HEK293 (cell line): ENCODE measurements around the gene ELAC2.
A peak's percentile ranks its signal among the peaks of the same experiment; 100 is the strongest.

Experiments
- HOXD13 ChIP-seq: sonication (generic); formaldehyde crosslinking; IDR thresholded peaks from 2 replicates; pipeline ENCODE4 v1.8.0; 2022; ENCODE audit warnings: missing genetic modification reagents, borderline replicate concordance
- OSR2 ChIP-seq: fragments of 450-650 bp; formaldehyde crosslinking; IDR thresholded peaks from 2 replicates; pipeline ENCODE4 v1.5.1; 2016; ENCODE audit warnings: missing biosample characterization, missing genetic modification characterization
- PATZ1 ChIP-seq: fragments of 450-650 bp; formaldehyde crosslinking; IDR thresholded peaks from 2 replicates; pipeline ENCODE4 v1.5.1; 2016; ENCODE audit warnings: missing biosample characterization, missing genetic modification characterization
- SP7 ChIP-seq: fragments of 450-650 bp; formaldehyde crosslinking; IDR thresholded peaks from 2 replicates; pipeline ENCODE4 v1.5.1; 2016; ENCODE audit warnings: missing biosample characterization, missing genetic modification characterization
- TSHZ1 ChIP-seq: fragments of 450-650 bp; formaldehyde crosslinking; IDR thresholded peaks from 2 replicates; pipeline ENCODE4 v1.5.1; 2016; ENCODE audit warnings: missing biosample characterization, missing genetic modification characterization, borderline replicate concordance
- ZFHX2 ChIP-seq: fragments of 450-650 bp; formaldehyde crosslinking; conservative IDR thresholded peaks from 2 replicates; pipeline ENCODE4 v1.5.1; 2016; ENCODE audit warnings: missing biosample characterization, missing genetic modification characterization
- ZNF133 ChIP-seq: fragments of 450-650 bp; formaldehyde crosslinking; IDR thresholded peaks from 2 replicates; pipeline ENCODE4 v1.5.1; 2016; ENCODE audit warnings: missing biosample characterization, missing genetic modification characterization
- ZNF146 ChIP-seq: fragments of 450-650 bp; formaldehyde crosslinking; IDR thresholded peaks from 2 replicates; pipeline ENCODE4 v1.5.1; 2016; ENCODE audit warnings: missing biosample characterization, missing genetic modification characterization
- ZNF174 ChIP-seq: fragments of 450-650 bp; formaldehyde crosslinking; IDR thresholded peaks from 2 replicates; pipeline ENCODE4 v1.5.0; 2017; ENCODE audit warnings: missing biosample characterization, mild to moderate bottlenecking, missing genetic modification characterization
- ZNF19 ChIP-seq: fragments of 450-650 bp; formaldehyde crosslinking; IDR thresholded peaks from 2 replicates; pipeline ENCODE4; 2016; ENCODE audit warnings: missing biosample characterization, missing genetic modification characterization, low read depth
- ZNF248 ChIP-seq: fragments of 450-650 bp; formaldehyde crosslinking; IDR thresholded peaks from 2 replicates; pipeline ENCODE4 v1.5.1; 2017; ENCODE audit warnings: missing biosample characterization, missing genetic modification characterization
- ZNF274 ChIP-seq, 2 experiments: fragments of 200-500 bp in 1 of 2; fragments of 450-650 bp in 1 of 2; sonication (Bioruptor generic) in 1 of 2; formaldehyde crosslinking in 1 of 2; IDR thresholded peaks; 2 replicates each; pipeline versions ENCODE4 v1.5.1 to v1.6.1; 2014 to 2016; ENCODE audit warnings: borderline replicate concordance in 1 of 2, inconsistent platforms in 1 of 2, low read length in 1 of 2, missing biosample characterization in 1 of 2, missing genetic modification characterization in 1 of 2
- ZNF394 ChIP-seq: fragments of 450-650 bp; formaldehyde crosslinking; IDR thresholded peaks from 2 replicates; pipeline ENCODE4 v1.5.1; 2016; ENCODE audit warnings: missing biosample characterization, missing genetic modification characterization, mild to moderate bottlenecking, moderate library complexity, borderline replicate concordance
- ZNF404 ChIP-seq: fragments of 450-650 bp; formaldehyde crosslinking; IDR thresholded peaks from 2 replicates; pipeline ENCODE4 v1.5.1; 2017; ENCODE audit warnings: missing biosample characterization, missing genetic modification characterization
- ZNF473 ChIP-seq: fragments of 450-650 bp; formaldehyde crosslinking; IDR thresholded peaks from 2 replicates; pipeline ENCODE4 v1.5.1; 2017; ENCODE audit warnings: missing biosample characterization, missing genetic modification characterization
- ZNF664 ChIP-seq: fragments of 450-650 bp; formaldehyde crosslinking; IDR thresholded peaks from 2 replicates; pipeline ENCODE4 v1.5.1; 2016; ENCODE audit warnings: missing biosample characterization, missing genetic modification characterization
- ZNF677 ChIP-seq: fragments of 450-650 bp; IDR thresholded peaks from 2 replicates; pipeline ENCODE4 v1.5.0; 2018; ENCODE audit warnings: missing biosample characterization, mild to moderate bottlenecking, missing genetic modification characterization, moderate library complexity
- ZNF704 ChIP-seq: fragments of 450-650 bp; formaldehyde crosslinking; IDR thresholded peaks from 2 replicates; pipeline ENCODE4 v1.5.1; 2016; ENCODE audit warnings: missing biosample characterization, missing genetic modification characterization
- ZNF830 ChIP-seq: fragments of 450-650 bp; IDR thresholded peaks from 2 replicates; pipeline ENCODE4 v1.5.0; 2018; ENCODE audit warnings: missing biosample characterization, missing genetic modification characterization, low read depth, mild to moderate bottlenecking, moderate library complexity
- ZSCAN30 ChIP-seq: fragments of 450-650 bp; IDR thresholded peaks from 2 replicates; pipeline ENCODE4 v1.5.1; 2018; ENCODE audit warnings: missing biosample characterization, mild to moderate bottlenecking, missing genetic modification characterization, moderate library complexity
- TF ChIP-seq, protein P1 (sequence below): fragments of 450-650 bp; formaldehyde crosslinking; conservative IDR thresholded peaks from 2 replicates; pipeline ENCODE4 v1.5.1; 2016; ENCODE audit warnings: low read depth, missing biosample characterization, missing genetic modification characterization
- TF ChIP-seq, protein P2 (sequence below): IDR thresholded peaks from 2 replicates; pipeline ENCODE4 v1.6.1; 2011; ENCODE audit warnings: mild to moderate bottlenecking, low read depth, low read length, borderline replicate concordance
- TF ChIP-seq, protein P3 (sequence below): fragments of 450-650 bp; formaldehyde crosslinking; IDR thresholded peaks from 2 replicates; pipeline ENCODE4 v1.5.1; 2016; ENCODE audit warnings: missing biosample characterization, missing genetic modification characterization

The ELAC2 gene

DNA sequence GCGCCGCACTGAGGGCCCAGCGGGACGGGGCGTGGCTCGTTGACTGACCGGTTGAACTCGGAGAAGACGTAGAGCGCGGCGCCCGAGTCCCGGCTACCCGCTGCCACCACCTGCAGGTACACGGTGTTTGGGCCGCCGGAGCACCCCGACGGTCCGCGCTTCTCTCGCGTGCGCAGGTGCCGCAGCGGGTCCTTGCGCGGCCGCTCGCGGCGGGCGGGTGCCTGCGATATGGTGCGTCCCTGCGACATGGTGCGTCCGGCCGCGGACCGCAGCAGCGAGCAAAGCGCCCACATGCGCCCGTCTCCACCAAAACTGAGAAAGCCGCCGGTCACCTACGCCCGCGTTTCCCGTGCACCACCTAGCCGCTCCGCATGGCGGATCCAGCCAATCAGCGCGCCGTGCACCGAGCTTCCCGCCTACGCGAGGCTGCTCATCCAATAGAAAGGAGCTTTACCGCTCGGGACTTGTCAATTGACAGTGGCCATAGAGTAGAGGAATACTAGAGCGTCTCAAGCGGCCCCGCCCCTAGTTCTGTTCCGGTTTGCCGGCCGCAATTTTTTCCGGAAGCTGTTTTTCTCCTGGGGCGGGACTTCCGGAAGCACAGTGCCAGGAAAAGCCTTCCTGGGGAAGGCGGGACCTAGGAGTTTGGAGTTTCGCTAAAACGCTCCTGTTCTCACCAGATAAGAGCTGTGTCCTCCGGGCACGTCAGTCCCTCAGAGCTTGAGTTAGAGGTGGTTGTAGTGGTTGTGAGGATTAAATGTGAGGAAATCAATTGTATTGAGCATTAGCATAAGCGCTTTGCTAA is at the start of gene ELAC2 (continued):
- TF ChIP-seq, protein P1, sequence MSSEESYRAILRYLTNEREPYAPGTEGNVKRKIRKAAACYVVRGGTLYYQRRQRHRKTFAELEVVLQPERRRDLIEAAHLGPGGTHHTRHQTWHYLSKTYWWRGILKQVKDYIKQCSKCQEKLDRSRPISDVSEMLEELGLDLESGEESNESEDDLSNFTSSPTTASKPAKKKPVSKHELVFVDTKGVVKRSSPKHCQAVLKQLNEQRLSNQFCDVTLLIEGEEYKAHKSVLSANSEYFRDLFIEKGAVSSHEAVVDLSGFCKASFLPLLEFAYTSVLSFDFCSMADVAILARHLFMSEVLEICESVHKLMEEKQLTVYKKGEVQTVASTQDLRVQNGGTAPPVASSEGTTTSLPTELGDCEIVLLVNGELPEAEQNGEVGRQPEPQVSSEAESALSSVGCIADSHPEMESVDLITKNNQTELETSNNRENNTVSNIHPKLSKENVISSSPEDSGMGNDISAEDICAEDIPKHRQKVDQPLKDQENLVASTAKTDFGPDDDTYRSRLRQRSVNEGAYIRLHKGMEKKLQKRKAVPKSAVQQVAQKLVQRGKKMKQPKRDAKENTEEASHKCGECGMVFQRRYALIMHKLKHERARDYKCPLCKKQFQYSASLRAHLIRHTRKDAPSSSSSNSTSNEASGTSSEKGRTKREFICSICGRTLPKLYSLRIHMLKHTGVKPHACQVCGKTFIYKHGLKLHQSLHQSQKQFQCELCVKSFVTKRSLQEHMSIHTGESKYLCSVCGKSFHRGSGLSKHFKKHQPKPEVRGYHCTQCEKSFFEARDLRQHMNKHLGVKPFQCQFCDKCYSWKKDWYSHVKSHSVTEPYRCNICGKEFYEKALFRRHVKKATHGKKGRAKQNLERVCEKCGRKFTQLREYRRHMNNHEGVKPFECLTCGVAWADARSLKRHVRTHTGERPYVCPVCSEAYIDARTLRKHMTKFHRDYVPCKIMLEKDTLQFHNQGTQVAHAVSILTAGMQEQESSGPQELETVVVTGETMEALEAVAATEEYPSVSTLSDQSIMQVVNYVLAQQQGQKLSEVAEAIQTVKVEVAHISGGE (tag by site-specific recombination), result peak; percentile 91
- TF ChIP-seq, protein P2, sequence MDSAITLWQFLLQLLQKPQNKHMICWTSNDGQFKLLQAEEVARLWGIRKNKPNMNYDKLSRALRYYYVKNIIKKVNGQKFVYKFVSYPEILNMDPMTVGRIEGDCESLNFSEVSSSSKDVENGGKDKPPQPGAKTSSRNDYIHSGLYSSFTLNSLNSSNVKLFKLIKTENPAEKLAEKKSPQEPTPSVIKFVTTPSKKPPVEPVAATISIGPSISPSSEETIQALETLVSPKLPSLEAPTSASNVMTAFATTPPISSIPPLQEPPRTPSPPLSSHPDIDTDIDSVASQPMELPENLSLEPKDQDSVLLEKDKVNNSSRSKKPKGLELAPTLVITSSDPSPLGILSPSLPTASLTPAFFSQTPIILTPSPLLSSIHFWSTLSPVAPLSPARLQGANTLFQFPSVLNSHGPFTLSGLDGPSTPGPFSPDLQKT, result peak; percentile 61; the same call in 1 of the 2 replicates
- TF ChIP-seq PATZ1 (tag by site-specific recombination) (peak; percentile 51), TSHZ1 (tag by site-specific recombination) (no peak), ZNF394 (tag by site-specific recombination) (peak; percentile 91), ZNF133 (peak; percentile 68), ZNF146 (tag by site-specific recombination) (no peak), ZNF404 (tag by site-specific recombination) (no peak), ZNF677 (tag by site-specific recombination) (no peak), ZFHX2 (peak; percentile 82), ZSCAN30 (tag by site-specific recombination) (peak; percentile 57; the same call in 1 of the 2 replicates), ZNF174 (no peak), ZNF19 (tag by site-specific recombination) (no peak), ZNF274 (IDR thresholded peaks at IDR 0.05; ENCODE audit: low read length) (no peak), ZNF274 (tag by site-specific recombination; IDR thresholded peaks at IDR 0.05; ENCODE audit: borderline replicate concordance) (no peak), ZNF830 (tag by site-specific recombination) (no peak), ZNF248 (tag by site-specific recombination) (no peak), SP7 (peak; percentile 59), ZNF704 (tag by site-specific recombination) (peak; percentile 68; the same call in 1 of the 2 replicates), ZNF473 (tag by site-specific recombination) (no peak), ZNF664 (no peak), OSR2 (peak; percentile 39), HOXD13 (no peak)
- TF ChIP-seq, protein P3, sequence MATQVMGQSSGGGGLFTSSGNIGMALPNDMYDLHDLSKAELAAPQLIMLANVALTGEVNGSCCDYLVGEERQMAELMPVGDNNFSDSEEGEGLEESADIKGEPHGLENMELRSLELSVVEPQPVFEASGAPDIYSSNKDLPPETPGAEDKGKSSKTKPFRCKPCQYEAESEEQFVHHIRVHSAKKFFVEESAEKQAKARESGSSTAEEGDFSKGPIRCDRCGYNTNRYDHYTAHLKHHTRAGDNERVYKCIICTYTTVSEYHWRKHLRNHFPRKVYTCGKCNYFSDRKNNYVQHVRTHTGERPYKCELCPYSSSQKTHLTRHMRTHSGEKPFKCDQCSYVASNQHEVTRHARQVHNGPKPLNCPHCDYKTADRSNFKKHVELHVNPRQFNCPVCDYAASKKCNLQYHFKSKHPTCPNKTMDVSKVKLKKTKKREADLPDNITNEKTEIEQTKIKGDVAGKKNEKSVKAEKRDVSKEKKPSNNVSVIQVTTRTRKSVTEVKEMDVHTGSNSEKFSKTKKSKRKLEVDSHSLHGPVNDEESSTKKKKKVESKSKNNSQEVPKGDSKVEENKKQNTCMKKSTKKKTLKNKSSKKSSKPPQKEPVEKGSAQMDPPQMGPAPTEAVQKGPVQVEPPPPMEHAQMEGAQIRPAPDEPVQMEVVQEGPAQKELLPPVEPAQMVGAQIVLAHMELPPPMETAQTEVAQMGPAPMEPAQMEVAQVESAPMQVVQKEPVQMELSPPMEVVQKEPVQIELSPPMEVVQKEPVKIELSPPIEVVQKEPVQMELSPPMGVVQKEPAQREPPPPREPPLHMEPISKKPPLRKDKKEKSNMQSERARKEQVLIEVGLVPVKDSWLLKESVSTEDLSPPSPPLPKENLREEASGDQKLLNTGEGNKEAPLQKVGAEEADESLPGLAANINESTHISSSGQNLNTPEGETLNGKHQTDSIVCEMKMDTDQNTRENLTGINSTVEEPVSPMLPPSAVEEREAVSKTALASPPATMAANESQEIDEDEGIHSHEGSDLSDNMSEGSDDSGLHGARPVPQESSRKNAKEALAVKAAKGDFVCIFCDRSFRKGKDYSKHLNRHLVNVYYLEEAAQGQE (tag by site-specific recombination), result 0 out of 2 replicates have a peak, but pooled peaks have one; percentile 14
